Caco-2 (cell line): ENCODE data around the gene DIAPH1. TPM values are rescaled to one million over a fixed set of nuclear protein-coding genes. Genes with fewer than 3 reads are reported as not detected.

Source experiments
- BruUV-seq: library from RNA; stranded (reverse); fragments of 400-500 nt; replicated peaks from 2 replicates; lab custom pipeline; 2021; lab: Mats Ljungman, UMichigan
- CTCF ChIA-PET: fragments of 300-600 bp; sonication (Branson Sonifier 250); formaldehyde crosslinking; loops from one replicate; lab custom pipeline; 2022; ENCODE audit warnings: antibody characterized with exemption; lab: Charles Lee
- POLR2A ChIA-PET: fragments of 300-600 bp; sonication (Branson Sonifier 250); formaldehyde crosslinking; loops from one replicate; lab custom pipeline; 2022; ENCODE audit warnings: antibody characterized with exemption; lab: Charles Lee
- DNase-seq, 2 experiments: peaks; one replicate each; pipeline versions ENCODE4 v3.0.0 to v3.0.0-alpha.2; 2020 to 2022
- H3K27me3 ChIP-seq: replicated peaks from 2 replicates; pipeline ENCODE4 v1.6.0; 2011; ENCODE audit warnings: low read length; ENCODE audit not compliant: control insufficient read depth, insufficient read depth
- H3K36me3 ChIP-seq: 2 replicates; pipeline ENCODE4 v1.5.1; 2011; ENCODE audit warnings: low read length; ENCODE audit not compliant: control insufficient read depth, insufficient read depth
- H3K4me1 ChIP-seq: fragments of 250-450 bp; sonication (Bioruptor Pico); 2 replicates; pipeline ENCODE4 v1.5.1; 2020; ENCODE audit warnings: mild to moderate bottlenecking
- H3K4me3 ChIP-seq: 2 replicates; pipeline ENCODE4 v1.5.1; 2011; ENCODE audit warnings: low read depth, mild to moderate bottlenecking, control low read depth, low read length
- H3K9me3 ChIP-seq: fragments of 250-450 bp; sonication (Bioruptor Pico); 2 replicates; pipeline ENCODE4 v1.5.1; 2020; ENCODE audit warnings: mild to moderate bottlenecking, moderate library complexity
- H3K27ac Mint-ChIP-seq: one replicate; pipeline ENCODE4 v1.8.0; 2022; ENCODE audit warnings: mixed read lengths; ENCODE audit not compliant: unreplicated experiment
- H3K27me3 Mint-ChIP-seq: one replicate; pipeline ENCODE4 v1.8.0; 2022; ENCODE audit warnings: mixed read lengths; ENCODE audit not compliant: insufficient read depth, unreplicated experiment
- H3K36me3 Mint-ChIP-seq: one replicate; pipeline ENCODE4 v1.8.0; 2022; ENCODE audit warnings: mild to moderate bottlenecking, mixed read lengths; ENCODE audit not compliant: insufficient read depth, unreplicated experiment
- H3K4me1 Mint-ChIP-seq: one replicate; pipeline ENCODE4 v1.8.0; 2022; ENCODE audit warnings: low read depth, mixed read lengths; ENCODE audit not compliant: unreplicated experiment
- H3K4me3 Mint-ChIP-seq: one replicate; pipeline ENCODE4 v1.8.0; 2022; ENCODE audit warnings: mild to moderate bottlenecking, moderate library complexity, mixed read lengths; ENCODE audit not compliant: unreplicated experiment
- H3K9me3 Mint-ChIP-seq: one replicate; pipeline ENCODE4 v1.8.0; 2022; ENCODE audit warnings: mixed read lengths; ENCODE audit not compliant: unreplicated experiment
- CTCF ChIP-seq, 2 experiments: fragments of 200-600 bp in 1 of 2; IDR thresholded peaks; 1 replicate in 1 of 2; 2 replicates in 1 of 2; pipeline versions ENCODE4 v1.5.1 to v1.8.0; 2011 to 2022; ENCODE audit warnings: antibody characterized with exemption in 1 of 2, control low read depth in 1 of 2, inconsistent platforms in 1 of 2, low read depth in 1 of 2, low read length in 1 of 2, mild to moderate bottlenecking in 1 of 2, moderate library complexity in 1 of 2; ENCODE audit not compliant: insufficient read depth in 1 of 2, severe bottlenecking in 1 of 2, unreplicated experiment in 1 of 2
- intact Hi-C: fragments of 100-400 bp; cut with micrococcal nuclease; formaldehyde crosslinking; loops from one replicate; pipeline ENCODE4 v1.10.0; 2022; ENCODE audit not compliant: unreplicated experiment
- total RNA-seq: library from RNA; stranded (reverse); gene quantifications from 2 replicates; pipeline ENCODE4 v1.2.3, GENCODE V29; 2022

The DIAPH1 gene
- total RNA-seq, 1 experiment from 2014 or later = 161 TPM

DNA sequence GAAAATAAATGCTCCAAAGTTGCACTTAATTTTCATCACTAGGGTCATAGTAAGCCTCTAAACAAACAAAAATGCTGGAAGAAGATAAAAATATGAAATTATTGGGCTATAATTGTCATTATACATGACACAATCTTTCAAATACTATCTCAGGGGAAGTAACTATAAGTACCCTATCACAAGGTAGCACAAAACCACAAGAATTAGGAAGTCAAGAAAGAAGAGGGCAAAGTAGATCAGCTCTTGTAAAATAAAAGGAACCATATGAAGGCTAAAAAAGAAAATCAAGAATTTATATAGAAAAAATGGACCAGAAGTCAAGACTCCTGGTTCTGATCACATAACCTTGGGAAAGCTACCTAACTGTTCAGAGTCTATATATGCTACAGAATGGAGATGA, 48.1 kb downstream of the DIAPH1 start:
- intact Hi-C loops = no loop called here
- Mint-ChIP-seq H3K4me1 (peaks cover 7% of the 10 kb centered on the region), H3K9me3 (no peaks in the 10 kb centered on the region), H3K27ac (no peak overlapping the region), H3K36me3 (peaks cover 93% of the 10 kb centered on the region), H3K27me3 (no peaks in the 10 kb centered on the region), H3K4me3 (no peak overlapping the region)
- ChIA-PET CTCF (no interaction called here), POLR2A (no interaction called here)
- H3K4me1 ChIP-seq = no peaks in the 10 kb centered on the region
- no TSS peak for BruUV-seq
- H3K9me3 ChIP-seq = no peaks in the 10 kb centered on the region
- H3K4me3 ChIP-seq = no peak overlapping the region
- DNase-seq = no peak
- TF ChIP-seq CTCF (IDR thresholded peaks at IDR 0.05; ENCODE audit: insufficient read depth in 1 of 2, low read depth in 1 of 2, low read length in 1 of 2, severe bottlenecking in 1 of 2, unreplicated experiment in 1 of 2) = no peak
- no peaks in the 10 kb centered on the region for H3K27me3 ChIP-seq
- peaks cover 4% of the 10 kb centered on the region; the same call in 1 of the 2 replicates for H3K36me3 ChIP-seq

GRCh38 chr5:141567513-141568117, 51.2 kb downstream of the DIAPH1 start:
- H3K9me3 Mint-ChIP-seq = no peaks in the 10 kb centered on the region
- CTCF ChIA-PET = interaction anchor here (0.7 to 1.2 kb wide), 3 partner anchors 24 to 239 kb away, joined by 3 to 11 read pairs (median 3); partner anchors contain the start of gene PCDHGA10
- Histone ChIP-seq H3K36me3 (no peaks in the 10 kb centered on the region; the same call in 1 of the 2 replicates), H3K9me3 (no peaks in the 10 kb centered on the region), H3K4me1 (peaks cover 6% of the 10 kb centered on the region; the same call in 1 of the 2 replicates), H3K27me3 (no peaks in the 10 kb centered on the region), H3K4me3 (no peak overlapping the region)
- POLR2A ChIA-PET = no interaction called here
- H3K27ac Mint-ChIP-seq = no peak overlapping the region
- peaks cover 20% of the 10 kb centered on the region for H3K4me1 Mint-ChIP-seq
- TF ChIP-seq CTCF (IDR thresholded peaks at IDR 0.05; ENCODE audit: insufficient read depth in 1 of 2, low read depth in 1 of 2, low read length in 1 of 2, severe bottlenecking in 1 of 2, unreplicated experiment in 1 of 2) = peak; percentile 76 to 77
- BruUV-seq = no TSS peak
- no peaks in the 10 kb centered on the region for H3K27me3 Mint-ChIP-seq
- intact Hi-C loops = no loop called here
- DNase-seq = no peak
- H3K36me3 Mint-ChIP-seq = peaks cover 90% of the 10 kb centered on the region
- H3K4me3 Mint-ChIP-seq = no peak overlapping the region

DNA sequence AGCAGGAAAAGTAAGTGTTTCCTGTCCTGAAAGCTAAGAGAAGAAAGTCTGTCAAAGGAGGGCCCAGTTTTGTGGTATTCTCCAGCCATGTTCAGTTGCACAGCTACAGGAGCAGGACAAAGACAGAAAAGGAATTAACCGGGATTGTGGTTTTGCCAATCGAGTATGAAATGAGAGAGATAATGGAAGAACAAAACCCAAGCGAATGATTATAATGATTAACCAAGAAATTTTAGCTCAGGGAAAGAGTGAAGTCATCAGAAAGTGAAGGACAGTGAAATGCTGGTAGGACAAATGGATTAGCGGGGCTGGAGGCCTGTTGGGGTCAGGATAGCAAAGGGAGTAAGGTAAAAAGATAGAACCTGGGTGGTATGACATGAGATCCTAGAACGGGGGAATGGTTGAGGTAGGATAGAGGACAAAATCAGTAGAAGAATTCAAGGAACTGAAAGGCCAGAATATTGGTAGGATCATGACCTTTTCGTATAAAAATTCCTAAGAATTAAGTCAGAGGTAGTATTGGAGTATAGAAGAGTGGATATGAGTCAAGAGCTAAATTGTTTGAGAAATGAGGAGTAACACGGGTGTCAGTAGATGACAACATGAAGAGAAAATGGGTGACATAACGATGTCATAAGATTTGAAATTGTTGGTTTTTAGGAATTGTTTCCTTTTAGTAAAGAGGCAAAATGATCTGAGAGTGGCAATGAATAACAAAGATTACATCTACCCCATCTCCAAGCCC, 52.8 kb downstream of the DIAPH1 start:
- POLR2A ChIA-PET = no interaction called here
- peaks cover 88% of the 10 kb centered on the region for H3K36me3 Mint-ChIP-seq
- no peaks in the 10 kb centered on the region for H3K9me3 ChIP-seq
- peaks cover 6% of the 10 kb centered on the region; the same call in 1 of the 2 replicates for H3K4me1 ChIP-seq
- H3K27me3 Mint-ChIP-seq = no peaks in the 10 kb centered on the region
- no peak overlapping the region for H3K4me3 ChIP-seq
- DNase-seq = no peak
- no peaks in the 10 kb centered on the region; the same call in 1 of the 2 replicates for H3K36me3 ChIP-seq
- no peak overlapping the region for H3K4me3 Mint-ChIP-seq
- no TSS peak for BruUV-seq
- no peaks in the 10 kb centered on the region for H3K9me3 Mint-ChIP-seq
- peaks cover 20% of the 10 kb centered on the region for H3K4me1 Mint-ChIP-seq
- H3K27ac Mint-ChIP-seq = peak overlapping the region; percentile 21
- H3K27me3 ChIP-seq = no peaks in the 10 kb centered on the region
- CTCF ChIA-PET = interaction anchor here (0.6 kb wide), 1 partner anchor 26 kb away, joined by 3 read pairs; no protein-coding TSS in a partner anchor
- TF ChIP-seq CTCF (IDR thresholded peaks at IDR 0.05; ENCODE audit: insufficient read depth in 1 of 2, low read depth in 1 of 2, low read length in 1 of 2, severe bottlenecking in 1 of 2, unreplicated experiment in 1 of 2) = no peak
- intact Hi-C loops = loop anchor here (2.0 kb wide), 1 partner anchor 207 kb away; the partner anchor contains the start of gene PCDHGB2
